ENCODE results near the gene CD160.
"Not testable (repeated sequence)": the region's sequence is repeated elsewhere in the genome, so short reads cannot be mapped to it uniquely, and the experiment has no call there.

The CD160 gene

GRCh38 chr1:145719230-145720079 lies at the start of gene CD160:
TSS of gene CD160 (plus strand) at chr1:145719499. CDS start at chr1:145728328, 8,829 bp downstream.
- no peak for DNase-seq

GRCh38 chr1:145670995-145671745 lies 48.1 kb upstream of the CD160 start:
- not testable (repeated sequence) for DNase-seq

GRCh38 chr1:145673217-145673616 lies 46.1 kb upstream of the CD160 start:
- not testable (repeated sequence) for DNase-seq

- not testable (repeated sequence) for DNase-seq
These were observed 34.4 kb upstream of the CD160 start for GRCh38 chr1:145684858-145685257.

DNA sequence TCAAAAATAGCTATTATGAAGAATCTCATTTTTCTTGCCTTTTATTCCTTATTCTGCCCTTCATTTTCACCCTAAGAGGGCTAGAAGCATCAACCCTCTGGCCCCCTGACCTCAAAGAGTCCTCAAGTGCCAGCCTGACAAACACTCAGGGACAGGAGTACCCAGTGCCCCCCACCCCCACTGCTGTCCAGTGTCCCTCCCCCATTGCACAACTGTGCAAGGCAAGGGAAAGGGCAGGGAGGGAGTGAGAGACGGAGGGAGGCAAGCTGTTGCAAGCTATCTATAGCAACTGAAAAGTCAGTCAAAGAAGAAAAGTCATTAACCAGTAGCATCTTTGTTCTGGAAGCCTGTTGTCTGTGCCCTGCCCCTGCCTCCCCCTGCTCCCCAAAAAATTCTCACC lies 33.2 kb upstream of the CD160 start:
- not testable (repeated sequence) for DNase-seq

DNA sequence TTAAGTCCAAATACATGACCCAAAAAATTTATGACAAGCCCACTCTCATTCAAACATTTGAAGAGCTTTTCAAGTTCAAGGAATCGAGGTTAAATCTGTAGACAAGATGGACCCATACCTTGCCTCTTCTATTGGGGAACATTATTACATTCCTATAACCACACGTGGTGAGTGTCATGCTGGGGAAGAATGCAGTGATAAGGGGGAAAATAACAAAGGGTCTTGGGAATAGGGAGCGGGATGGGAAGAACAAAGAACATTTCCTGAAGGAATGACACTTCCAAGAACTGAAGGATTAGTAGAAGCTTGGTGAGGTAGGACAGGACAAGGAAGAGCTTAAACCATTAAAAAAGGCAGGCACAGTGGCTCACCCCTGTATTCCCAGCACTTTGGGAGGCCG lies 31.0 kb upstream of the CD160 start:
- no peak for DNase-seq

DNA sequence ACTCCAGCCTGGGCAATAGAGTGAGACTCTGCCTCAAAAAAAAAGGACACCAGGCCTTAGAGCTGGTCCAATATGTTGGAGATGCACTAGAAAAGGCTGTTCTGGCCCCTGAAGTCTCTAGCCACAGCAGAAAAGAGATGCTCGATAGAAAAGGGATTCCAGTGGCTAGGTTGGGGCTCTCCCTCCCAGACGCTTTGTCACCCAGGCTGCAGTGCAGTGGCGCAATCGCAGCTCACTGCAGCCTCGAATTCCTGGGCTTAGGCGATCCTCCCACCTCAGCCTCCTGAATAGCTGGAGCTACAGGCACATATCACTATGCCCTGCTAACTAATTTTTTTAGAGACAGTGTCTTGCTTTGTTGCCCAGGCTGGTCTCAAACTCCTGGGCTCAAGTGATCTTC lies 30.4 kb upstream of the CD160 start:
- no peak for DNase-seq

GRCh38 chr1:145689922-145690321 lies 29.4 kb upstream of the CD160 start:
- no peak for DNase-seq

- DNase-seq = no peak
These were observed 28.4 kb upstream of the CD160 start for GRCh38 chr1:145690587-145691558.

- DNase-seq = no peak
These were observed 26.4 kb upstream of the CD160 start for GRCh38 chr1:145692785-145693443.

DNA sequence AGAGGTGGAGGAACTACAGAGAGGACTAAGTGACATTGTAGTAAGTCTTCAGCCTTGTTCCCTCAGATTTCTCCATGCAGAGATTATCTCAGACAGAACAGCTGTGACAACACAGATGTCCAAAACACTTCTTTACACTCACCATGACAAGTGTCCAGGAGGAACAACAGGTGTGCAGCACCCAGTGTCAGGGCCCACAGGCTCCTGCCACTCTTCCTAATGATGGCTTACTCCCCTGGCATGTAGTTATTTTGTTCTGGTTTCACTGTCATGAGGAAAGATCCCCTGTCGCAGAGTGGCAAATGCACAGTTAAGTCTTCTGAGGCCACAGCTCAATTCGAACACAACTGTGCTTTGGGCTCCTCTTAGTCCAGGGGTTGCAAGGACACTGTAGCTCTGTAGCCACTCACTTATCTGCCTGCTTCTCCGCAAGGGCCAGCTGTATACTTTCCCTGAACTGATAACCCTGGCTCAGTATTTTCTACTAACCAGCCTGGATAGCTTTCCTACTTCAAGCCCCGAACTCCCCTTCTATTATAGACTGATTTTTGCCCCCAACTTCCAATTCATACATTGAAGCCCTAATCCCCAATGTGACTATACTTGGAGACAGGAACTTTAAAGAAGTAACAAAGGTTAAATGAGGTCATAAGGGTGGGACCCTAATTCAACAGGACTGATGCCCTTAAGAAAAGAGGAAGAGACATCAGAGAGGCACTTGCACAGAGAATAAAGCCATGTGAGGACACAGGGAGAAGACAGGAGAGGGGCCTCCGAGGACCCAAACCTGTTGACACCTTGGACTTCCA lies 23.3 kb upstream of the CD160 start:
- DNase-seq = no peak

DNA sequence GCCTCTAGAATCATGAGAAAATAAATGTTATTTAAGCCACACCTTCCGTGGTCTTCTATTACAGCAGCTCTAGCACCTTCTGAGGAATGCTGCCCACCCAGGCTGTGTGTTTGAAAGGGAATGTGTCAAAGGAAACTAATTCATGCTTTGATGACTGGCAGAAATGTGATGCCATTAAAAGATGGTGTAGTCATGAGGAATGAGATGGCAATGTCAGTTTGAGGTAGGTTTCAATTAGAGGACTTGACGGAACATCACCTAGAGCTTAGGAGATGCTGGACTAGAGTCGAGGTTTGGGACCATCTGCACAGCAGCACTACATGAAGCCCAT lies 22.7 kb upstream of the CD160 start:
- DNase-seq = no peak

GRCh38 chr1:145701306-145701862 lies 17.9 kb upstream of the CD160 start:
- no peak for DNase-seq

DNA sequence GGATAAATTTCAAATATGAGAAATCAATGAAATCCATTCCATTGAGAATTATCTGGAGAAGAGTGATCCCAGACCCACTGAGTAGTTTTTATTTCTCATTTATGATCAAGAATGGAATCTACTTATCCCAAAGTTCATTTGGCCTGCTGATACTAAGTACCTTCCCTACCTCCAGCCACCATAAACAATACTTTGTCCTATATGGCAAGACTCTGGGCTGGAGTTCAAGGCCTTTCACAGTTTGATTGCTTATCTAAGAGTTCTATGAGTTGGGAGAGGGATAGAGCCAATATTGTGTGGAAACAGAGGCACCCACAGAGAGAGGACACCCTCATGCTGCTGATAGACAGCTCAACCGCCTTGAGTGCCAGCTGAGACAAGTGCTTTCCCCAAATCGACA lies 17.2 kb upstream of the CD160 start:
- no peak for DNase-seq

- DNase-seq = no peak
These were observed 16.5 kb upstream of the CD160 start for GRCh38 chr1:145702826-145703225.

DNA sequence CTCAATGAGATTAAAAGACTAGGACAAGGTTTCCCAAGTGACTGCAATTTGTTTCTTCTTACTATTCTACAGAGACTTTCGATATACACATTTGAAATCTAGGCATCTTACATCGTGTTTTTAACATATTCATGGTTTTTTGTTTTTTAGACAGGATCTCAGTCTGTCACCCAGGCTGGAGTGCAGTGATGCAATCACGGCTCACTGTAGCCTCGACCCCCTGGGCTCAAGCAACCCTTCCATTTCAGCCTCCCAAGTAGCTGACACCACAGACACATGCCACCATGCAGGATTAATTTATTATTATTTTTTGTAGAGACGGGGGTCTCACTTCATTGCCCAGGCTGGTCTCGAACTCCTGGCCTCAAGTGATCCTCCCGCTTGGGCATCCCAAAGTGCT lies 13.7 kb upstream of the CD160 start:
- DNase-seq = no peak

- DNase-seq = no peak
These were observed 13.1 kb upstream of the CD160 start for GRCh38 chr1:145706086-145706664.

DNA sequence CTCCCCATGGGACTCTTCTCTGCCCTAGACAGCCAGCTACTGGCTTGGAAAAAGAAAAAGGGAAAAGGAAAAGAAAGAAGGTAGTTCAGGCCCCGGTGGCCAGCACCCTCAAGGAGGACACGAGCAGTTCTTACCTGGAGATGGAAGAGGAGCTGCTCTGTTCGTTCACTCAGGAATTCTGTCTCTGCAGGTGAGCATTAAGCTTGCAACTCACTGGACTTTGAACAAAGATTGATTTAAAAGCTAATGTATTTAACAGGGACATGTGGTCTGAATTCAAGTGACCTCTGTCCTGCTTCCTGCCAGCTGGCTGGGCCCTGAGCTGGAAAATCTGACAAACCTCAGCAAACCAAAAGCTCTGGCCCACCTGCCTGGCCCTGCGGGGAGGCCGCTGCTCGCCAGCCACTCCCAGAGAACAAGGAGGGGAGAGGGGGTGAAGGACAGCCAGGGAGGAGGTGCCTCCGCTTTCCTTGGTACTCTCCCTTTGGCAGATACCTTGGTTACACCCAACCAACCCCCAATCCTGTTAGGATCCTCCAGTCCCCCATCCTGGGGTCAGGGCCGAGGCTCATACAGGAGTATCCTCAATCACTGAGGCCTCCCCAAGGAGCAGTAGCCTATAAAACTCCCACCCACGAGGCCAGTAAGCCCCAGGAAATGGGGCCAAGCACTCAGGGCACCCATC lies 12.0 kb upstream of the CD160 start, which contains the start of gene PDZK1:
TSS of gene PDZK1 (minus strand) at position 186 of the 685 bp plus-strand sequence. CDS start 19,347 bp downstream, outside the sequence.
- DNase-seq = no peak

GRCh38 chr1:145708063-145708462 lies 11.2 kb upstream of the CD160 start:
- DNase-seq = no peak
